GM18508 (cell line): ENCODE results near the gene MED29.
A peak's percentile ranks its signal among the peaks of the same experiment; 100 is the strongest.

Source experiments
- ATAC-seq: cut with Tn5 transposase; IDR thresholded peaks from one replicate; pipeline ENCODE4 v1.9.1; 2021; ENCODE audit warnings: moderate number of reproducible peaks; ENCODE audit not compliant: insufficient read depth, unreplicated experiment

Gene MED29, protein sequence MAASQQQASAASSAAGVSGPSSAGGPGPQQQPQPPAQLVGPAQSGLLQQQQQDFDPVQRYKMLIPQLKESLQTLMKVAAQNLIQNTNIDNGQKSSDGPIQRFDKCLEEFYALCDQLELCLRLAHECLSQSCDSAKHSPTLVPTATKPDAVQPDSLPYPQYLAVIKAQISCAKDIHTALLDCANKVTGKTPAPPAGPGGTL

DNA sequence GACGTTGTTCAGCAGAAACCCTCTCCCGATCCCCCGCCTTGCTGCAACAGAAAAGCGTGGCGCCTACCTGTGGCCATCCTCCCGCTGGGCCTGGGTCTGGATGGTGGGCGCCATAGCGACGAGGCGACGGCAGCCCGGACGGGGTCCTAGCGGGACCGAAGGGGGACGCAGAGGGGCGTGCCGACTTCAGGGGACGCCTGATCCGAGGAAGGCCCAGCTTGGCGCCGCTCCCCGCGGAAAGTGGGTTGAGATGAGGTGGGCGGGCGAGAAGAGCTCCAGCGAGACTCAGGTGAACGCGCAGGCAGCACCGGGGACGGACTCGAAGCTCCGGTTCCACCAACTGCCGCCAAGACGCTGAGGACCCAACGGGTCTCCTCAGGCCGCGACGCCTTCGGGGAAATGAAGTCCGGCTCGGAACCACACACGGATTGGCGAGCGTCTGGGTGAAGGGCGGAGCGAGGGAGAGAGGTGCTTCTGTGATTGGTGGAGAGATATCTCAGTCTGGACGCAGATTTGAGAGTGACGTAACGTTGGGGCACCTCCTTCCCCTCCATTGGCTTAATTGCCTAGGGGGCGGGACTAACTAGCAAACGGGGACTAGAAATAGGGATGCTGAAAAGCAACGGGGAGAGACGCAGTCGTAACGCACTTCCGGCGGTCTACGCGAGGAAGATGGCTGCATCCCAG lies at the start of gene MED29, which contains the start of gene PAF1:
Gene MED29, plus strand, starts transcription at position 628 of the 687 bp plus-strand sequence. Its CDS starts 45 bp downstream, at position 673.
Gene PAF1, minus strand, starts transcription at position 356 of the 687 bp plus-strand sequence. Its CDS starts 242 bp downstream, at position 114.
- peak; percentile 78 for ATAC-seq

DNA sequence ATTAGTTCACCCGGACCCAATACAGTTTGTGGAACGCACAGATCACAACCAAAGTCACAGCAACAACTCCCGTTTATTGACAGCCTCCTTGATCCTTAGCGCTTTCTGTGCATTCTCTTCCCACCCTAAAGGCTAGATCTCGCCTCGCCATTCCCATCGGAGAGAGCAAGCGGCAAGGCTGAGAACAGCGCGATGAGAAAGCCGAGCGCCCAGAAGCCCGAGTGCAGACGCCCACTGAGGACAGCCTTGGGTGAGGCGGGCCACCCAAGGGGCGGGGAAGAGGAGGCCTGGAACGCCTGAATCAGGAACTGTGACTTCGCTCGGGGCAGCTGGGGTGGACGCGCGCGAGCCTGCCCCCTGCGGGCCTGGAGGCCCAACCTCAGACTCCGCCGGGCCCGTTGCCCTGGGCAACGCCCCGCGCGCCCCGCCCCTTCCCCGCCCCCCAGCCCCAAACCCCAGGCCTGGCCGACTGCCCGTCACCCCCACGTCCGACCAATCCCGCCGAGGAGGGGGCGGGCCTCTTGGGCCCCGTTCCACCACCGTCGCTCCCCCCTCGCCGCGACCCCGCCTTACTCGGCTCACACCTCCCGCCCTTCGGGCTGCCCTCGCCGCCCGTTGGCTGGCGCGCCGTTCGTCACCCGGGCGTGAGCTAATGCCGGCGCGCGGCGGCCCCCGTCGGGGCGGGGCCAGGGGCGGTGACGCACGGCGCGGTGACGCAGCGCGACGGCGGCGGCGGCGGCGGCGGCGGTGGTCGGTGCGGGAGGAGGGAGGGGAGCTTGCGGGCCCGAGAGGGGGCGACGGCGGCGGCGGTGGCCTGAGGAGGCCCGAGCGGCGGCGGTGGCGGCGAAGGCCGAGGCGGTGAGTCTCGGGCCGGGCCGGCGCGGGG lies 49.2 kb upstream of the MED29 start, which contains the start of gene SAMD4B:
Gene SAMD4B, plus strand, starts transcription at position 703 of the 886 bp plus-strand sequence. CDS start 14,473 bp downstream, outside the sequence.
- peak; percentile 76 for ATAC-seq

DNA sequence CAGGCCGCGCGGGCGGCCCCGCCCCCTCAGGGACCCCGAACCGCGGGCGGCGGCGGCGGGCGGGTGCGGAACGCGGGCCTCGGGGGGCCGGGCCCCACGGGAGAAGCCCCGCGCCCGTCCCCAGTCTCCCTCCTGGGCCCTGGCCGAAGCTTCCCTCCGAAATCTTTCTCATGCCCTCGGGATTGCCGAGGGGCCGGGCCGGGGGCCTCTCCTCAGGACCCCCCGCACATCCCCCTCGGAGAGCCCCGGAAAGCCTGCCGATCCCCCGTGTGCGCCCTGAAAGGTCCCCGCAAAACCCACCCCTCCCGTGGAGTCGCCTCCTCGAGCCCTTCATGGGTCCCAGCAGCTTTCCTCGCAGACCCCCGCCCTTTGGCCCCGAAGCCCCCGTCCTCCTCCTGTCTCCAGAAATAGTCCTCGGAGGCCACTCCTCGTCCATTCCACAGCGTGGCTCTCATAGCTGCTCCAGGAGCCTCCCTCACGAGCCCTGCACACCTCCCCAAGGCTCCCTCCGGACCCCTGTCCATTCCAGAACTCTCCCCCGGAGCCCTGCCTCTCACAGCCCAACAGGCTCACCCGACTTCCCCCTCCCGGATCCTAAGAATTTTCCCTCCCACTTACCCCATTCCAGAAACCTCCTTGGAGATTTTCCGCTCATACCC lies 48.4 kb upstream of the MED29 start:
- ATAC-seq: no peak

DNA sequence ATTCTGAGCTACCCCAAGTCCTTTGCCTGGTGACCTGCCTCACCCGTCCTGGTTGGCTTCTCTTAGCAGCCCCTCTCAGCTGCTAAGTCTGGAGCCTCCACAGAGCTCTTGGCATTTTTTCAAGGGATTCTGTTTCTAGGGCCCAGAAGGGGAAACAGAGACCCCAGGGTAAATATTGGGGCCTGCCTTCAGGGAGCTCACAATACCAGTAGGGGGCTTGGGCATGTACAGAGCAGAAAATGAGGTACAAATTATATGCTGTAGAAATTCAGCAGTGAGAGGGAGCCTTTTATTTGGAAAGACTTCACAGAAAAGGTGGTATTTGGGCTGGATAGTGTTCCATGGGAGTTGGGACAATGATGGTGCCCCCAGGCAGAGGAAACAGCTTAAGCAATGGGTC lies 45.2 kb upstream of the MED29 start:
- no peak for ATAC-seq

DNA sequence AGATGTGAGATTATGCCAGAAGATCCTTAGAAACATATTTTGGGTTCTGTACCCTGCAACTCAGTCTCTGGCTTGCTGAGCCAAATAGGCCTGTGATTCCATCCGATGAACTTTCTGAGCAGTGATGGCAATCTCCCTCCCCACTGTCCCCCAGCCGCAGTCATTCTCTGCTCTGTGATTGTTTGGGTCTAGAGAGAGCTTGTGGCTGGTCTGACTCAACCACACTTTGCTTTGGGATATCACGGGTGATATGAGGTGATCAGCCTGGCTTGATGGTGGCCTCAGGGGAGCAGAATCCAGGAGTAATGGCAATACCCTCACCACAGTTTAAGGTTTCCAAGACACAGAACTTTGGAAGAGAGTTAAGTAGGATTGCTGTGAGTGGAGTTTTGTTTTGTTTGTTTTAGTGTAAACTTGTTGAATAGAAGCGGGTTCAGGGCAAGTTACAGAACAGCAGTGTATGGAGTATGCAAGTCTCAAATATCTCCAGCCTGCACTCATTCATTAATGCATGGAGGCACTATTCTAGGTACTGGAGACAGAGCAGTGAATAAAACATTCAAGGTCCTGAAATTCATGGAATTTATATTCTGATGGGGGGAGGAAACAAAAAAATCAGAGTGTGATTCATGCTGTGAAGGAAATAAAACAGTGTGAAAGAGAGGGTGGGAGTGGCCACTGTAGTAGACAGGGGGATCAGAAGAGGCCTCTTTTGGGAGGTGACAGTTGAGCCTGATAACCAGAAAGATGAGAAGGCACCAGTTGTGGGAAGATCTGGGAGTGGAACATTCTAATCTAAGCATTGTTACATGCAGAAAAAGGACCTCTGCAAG lies 43.6 kb upstream of the MED29 start:
- ATAC-seq: no peak

DNA sequence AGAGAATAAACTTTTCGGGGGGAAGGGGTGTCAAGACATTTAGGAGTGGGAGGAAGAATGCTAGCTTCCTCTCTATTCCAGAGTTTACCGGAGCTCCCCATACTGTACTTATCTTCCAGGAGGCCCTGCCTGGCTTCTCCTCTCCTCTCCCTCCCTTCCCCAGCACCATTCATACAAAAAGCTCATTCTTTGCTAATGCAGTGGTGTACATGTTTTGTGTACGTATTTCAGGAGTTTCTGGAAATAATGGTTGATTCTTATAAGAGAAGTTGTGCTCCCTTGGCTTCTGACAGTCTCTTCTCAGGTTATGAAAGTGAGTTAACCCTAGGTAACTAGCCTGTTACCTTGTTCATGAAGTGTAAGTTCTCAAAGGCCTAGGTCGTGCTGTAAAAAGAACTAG lies 41.9 kb upstream of the MED29 start:
- ATAC-seq: no peak

DNA sequence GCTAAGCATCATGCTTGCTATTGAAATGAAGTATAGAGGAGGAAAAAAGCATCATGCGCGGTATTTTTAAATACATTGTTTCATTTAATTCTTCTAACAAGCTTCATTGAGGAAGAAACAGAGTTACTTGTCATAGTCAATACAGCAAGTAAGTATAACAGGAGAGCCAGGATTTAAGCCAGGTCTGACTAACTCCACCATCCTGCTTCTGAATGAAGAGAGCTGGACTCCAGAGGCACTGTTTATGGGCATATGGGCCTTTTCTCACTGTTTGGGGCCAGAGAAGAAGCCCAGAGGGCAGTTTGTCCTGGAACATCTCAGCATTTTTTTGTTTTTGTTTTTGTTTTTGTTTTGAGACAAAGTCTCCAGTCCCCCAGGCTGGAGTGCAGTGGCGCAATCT lies 41.0 kb upstream of the MED29 start:
- ATAC-seq: no peak

DNA sequence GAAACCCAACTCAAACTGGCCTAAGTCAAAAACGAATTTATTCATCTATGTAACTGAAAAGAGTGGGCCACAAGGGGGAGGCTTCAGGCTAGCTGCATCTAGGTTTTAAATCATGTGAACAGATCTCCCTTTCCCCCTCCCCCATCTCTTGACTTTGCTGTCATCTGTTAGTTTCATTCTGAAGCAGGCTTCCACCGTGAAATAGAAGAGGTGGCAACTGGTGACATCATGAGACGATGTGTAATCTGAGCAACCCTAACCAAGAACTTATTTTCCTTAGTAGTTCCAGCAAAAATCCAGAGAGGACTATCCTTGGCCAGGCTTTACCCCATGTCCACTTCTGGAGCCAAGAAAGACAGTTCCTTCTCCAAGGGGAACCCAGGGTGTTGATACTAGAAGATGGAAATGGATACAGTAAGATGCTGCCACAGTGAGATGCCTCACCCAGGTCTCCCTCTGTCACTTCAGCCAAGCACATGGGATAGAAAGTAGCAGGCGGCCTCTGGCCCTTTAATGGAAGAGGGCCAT lies 39.6 kb upstream of the MED29 start:
- no peak for ATAC-seq

DNA sequence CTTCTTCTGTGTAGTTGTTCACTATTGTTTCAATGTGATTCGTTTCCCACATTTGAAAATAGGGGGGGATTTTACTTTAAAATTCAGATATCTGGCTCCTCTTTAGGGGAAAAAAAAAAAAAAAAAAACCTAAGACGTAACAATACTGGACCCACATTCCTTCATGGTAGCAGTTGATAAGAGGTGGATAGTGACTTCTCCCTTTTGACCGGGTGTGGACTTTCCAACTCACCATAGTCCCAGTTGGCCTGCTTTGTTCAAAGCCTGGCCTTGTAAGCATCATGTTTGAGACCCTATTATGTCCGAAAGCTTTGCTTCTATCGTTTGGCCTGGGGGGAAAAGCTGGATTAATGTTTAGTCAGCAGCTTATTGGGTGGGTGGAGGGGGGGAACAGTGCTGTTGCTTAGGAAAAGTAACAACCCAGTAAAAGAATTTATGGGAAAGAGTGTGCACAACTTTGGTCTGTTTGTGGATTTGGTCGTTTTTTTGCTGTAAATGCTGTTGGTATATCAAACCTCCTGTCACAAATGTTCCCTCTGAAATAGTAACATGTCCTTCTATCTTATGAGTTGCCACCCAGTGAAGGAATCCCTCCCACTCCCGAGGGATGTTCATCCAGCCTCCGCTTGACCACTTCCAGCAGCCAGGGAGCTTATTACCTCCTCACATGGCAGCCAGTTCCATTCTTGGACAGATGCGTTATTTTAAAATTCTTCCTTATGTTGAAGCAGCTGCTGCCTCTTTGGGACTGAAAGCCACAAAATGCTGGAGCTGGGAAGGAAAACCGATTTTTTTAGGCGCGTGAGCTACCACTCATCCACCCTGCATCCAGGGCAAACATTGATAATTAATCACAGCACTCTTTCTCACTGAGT lies 38.6 kb upstream of the MED29 start:
- ATAC-seq: no peak

DNA sequence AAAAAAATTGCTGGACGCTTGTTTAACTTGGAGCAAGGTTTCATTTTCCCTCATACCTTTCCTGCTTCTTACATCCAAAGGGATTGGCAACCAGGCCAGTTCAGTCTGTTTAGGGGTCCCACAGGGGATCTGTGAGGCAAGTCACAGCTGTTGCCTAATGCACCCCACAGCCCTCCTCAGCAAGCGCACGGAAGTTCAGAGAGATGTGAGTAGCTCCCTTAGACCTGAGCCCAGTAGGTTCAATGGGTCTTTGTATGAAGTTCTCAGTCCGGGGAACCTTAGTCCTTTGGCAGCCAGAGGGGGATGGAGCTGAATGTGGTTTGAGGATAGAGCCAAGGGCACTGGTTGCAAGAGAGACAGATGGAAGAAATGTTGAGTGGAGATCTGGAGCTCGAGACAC lies 35.9 kb upstream of the MED29 start:
- ATAC-seq: no peak

DNA sequence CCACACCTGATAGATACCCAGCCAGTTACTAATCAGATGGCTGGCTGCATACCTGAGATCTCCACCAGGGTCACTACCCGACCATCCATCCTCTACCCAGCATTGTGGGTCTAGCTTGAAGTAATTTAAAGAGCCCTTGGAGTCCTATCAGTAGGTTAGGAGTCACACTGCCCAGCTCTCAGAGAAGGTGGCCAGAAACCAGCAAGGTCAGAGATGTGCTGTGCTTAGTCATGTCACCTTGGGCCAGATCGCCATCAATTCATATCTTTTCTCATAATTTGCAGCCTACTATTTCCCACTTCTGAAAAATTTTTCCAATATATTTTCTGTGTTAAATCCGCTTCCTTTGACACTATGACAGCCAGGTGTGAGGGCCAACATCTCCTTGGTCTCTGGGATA lies 35.1 kb upstream of the MED29 start:
- no peak for ATAC-seq

DNA sequence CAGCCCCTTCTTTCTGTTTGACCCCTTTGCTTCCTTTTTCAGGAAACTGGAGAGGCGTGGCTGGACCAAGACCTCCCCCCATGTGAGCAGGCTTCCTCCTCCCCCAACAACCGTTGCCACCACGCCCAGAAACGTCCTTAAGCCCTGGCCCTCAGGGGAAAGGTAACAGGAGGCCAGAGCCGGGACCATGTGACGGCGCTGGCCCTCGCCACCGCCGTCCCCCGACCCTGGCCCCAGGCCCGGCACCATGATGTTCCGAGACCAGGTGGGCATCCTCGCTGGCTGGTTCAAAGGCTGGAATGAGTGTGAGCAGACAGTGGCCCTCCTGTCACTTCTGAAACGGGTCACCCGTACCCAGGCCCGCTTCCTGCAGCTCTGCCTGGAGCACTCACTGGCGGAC lies 34.5 kb upstream of the MED29 start:
- ATAC-seq: no peak

DNA sequence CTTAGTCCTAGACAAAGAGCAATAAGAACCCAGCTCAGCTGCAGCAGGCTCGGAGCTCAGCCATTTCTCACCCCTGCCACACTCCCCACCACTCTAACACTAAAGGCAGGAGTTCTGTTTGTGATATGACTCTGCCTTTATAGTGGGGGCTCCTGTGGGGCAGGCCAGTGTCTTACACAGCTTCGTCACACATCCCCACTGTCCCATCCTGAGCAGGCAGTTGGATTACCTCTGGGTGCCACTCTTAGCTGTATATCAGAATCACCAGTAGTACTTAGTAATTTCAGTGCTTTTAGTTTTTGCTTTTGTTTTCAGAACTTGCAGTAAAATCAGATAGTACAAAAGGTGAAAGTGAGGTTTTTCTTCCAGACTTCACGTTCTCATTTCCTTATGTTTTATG lies 32.2 kb upstream of the MED29 start:
- no peak for ATAC-seq

DNA sequence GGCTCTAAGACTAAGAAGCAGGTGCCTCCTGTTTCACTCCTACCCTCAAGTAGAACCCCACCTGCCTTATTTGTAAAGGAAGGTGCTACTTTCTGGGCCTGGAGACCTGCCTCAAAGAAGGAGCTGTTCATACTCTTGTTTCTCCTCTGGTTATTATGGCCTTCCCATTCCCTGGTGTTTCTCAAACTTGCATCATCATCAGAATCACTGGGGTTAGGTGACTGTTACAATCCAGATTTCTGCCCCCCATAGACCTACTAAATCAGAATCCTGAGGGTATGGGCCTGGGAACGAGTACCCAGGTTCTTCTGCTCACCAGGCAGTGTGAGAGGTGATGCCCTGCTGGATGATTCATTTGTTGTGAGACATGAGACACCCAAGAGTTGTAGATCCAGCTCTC lies 30.6 kb upstream of the MED29 start:
- ATAC-seq: no peak

DNA sequence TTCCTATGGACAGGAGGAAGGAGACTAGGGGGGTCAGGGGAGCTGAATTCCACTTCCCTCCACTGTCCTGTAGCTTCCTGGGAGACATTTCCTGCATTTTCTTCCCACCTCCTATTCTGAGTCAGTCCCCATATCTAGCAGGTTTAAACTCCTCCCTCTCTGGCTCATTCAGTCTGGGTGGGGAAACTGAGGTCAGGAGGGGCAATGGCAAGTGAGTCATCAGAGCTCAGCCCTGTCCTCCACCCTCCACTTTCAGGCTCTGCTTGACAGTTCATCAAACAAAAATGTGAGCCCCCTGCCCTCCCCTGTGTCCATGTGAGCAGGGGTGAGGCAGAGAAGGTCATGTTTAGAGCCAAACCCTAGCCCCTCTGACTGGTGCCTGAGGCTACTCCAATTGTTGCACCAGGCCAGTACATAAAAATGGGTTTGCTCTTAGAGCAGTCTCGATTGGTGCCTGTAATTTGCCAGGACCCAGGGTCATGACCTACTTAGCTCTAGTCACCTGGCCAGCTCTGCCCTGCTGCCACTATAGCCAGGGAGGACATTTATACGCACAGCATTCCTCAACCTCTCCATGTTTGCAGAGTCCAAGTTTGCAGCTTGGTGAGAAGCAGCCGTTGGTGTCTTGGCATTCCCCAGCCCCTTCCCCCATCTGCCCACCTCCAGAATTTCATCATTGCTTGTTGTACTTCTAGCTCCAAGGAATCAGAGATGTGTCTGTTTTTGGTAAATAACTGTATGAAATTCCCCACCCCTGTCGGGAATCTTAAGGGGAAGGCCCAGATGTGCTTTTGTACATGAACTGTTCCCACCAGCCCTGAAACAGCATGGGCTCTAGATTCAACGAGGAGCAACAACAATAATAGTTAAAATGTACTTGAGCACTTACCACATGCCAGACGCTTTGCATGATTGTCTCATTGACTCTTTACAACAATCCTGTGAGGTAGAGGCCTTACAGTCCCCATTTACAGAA lies 28.2 kb upstream of the MED29 start:
- ATAC-seq: no peak

DNA sequence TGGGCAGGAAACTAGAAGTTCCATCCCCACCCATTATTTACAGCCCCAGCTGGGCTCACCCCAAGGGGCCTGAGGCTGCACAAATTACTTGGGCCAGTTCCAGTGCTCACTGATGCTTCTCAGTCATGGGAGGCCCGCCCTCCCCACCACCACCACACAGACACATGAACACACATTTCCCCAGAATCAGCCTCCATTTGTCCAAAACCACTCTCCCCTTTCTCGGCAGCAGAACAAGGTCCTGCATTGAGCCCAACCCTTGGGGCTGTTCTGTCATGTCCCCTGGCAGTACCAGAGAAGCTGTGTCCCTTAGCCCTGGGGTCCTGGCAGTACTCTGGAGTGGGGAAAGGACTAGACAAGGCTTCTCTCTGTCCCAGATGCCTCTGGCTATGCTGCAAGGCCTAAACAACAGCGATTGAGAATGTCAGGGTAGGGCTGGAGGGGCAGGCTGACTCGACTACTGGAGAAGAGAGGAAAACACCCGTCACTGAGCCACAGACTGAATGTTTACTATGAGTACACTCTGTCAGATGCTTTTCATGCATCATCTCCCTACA lies 27.2 kb upstream of the MED29 start:
- no peak for ATAC-seq

DNA sequence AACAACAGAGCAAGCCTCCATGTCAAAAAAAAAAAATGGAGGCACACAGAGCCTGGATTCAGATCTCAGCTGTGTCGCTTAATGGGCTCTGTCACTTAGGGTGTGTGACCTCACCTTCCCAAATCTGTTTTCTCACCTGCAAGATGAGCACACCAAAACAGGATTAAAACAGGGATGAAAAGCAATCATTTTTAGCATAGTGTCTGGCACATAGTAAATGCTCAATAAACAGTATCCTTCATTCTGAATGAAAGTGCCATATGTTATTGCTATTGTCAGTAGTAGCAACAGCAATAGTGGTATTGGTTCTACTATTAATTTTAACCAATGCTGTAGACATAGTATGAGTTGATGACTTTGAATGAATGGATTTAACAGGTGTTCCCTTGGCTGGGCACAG lies 25.6 kb upstream of the MED29 start:
- ATAC-seq: no peak
